Erythroblast (primary cell): ENCODE results near the gene ELL.

ENCODE experiments used
- GATA1 ChIP-seq: IDR thresholded peaks from 2 replicates; pipeline ENCODE4 v1.6.1; 2011; ENCODE audit warnings: low read depth, mild to moderate bottlenecking, control low read depth, low read length, moderate library complexity
- POLR2A ChIP-seq: IDR thresholded peaks from 2 replicates; pipeline ENCODE4 v1.6.1; 2011; ENCODE audit warnings: mild to moderate bottlenecking, low read length

- TF ChIP-seq POLR2A: no peak
- no peak for TF ChIP-seq GATA1
Measured at GRCh38 chr19:18536475-18536874, 14.6 kb upstream of the ELL start.
